GM19025 (cell line): ENCODE measurements around the gene PCDHGA8.
"Not testable (repeated sequence)": the region's sequence is repeated elsewhere in the genome, so short reads cannot be mapped to it uniquely, and the experiment has no call there.

Experiments used
- ATAC-seq: cut with Tn5 transposase; IDR thresholded peaks from one replicate; pipeline ENCODE4 v1.9.1; 2021; ENCODE audit warnings: mild to moderate bottlenecking, low read depth, moderate library complexity; ENCODE audit not compliant: unreplicated experiment

The PCDHGA8 gene

DNA sequence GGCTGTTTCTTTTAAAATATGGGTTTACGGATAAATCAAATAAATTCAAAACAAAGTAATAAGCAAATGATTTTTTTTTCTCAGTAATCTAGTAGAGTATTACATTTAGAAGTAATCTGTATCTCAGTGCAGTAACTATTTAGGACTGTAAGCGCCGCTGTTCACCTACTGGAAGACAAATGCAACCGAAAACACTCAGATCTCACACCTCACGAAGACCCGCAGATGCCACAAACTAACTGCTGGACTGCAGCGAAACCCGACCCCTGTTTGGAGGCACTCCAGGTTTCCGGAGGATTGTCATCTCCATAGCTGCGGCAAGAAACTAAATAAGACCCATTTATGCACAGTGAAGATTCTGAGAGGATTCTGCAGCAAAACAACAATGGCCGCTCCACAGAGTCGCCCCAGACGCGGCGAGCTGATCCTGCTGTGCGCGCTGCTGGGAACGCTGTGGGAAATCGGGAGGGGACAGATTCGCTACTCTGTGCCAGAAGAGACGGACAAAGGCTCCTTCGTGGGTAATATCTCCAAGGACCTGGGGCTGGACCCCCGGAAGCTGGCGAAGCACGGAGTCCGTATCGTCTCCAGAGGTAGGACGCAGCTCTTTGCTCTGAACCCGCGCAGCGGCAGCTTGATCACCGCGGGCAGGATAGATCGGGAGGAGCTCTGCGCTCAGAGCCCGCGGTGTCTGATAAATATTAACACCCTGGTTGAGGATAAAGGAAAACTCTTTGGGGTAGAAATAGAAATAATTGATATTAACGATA, at the start of gene PCDHGA8:
Gene PCDHGA8 (plus strand): TSS at position 205 of the 770 bp plus-strand sequence. CDS start 181 bp downstream, at position 386.
- no peak for ATAC-seq

DNA sequence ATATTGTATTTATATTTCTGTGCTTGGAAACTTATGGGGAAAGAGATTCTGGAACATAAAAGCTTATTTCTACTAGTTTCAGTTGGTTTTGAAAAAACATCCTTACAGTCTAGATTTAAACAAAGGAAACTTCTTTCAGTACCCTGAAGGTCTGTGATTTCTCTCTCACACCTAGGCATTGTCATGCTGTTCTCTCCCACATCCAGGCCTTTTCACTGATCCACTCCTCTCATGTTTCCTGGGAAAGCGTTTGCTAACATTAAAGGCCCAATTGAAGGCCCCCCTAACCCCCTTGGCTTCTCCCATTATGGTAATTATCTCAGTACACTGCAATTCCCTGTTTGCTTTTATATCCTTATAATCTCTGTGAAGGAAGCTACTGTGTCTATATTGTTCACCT, 49.7 kb upstream of the PCDHGA8 start:
- ATAC-seq, result no peak

- ATAC-seq, result no peak
Measured at GRCh38 chr5:141343242-141343952, 49.0 kb upstream of the PCDHGA8 start, which contains the start of gene PCDHGA3. Gene PCDHGA3 (plus strand): TSS chr5:141343829. CDS start chr5:141344034, 205 bp downstream.

GRCh38 chr5:141343953-141344463, 48.4 kb upstream of the PCDHGA8 start:
- no peak for ATAC-seq

DNA sequence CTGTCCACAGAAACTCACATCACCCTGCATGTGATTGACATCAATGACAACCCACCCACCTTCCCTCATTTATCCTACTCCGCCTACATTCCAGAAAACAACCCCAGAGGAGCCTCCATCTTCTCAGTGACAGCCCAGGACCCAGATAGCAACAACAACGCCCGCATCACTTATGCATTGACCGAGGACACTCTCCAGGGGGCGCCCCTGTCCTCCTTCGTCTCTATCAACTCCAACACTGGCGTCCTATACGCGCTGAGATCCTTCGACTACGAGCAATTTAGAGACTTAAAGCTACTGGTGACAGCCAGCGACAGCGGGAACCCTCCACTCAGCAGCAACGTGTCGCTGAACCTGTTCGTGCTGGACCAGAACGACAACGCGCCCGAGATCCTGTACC, 47.1 kb upstream of the PCDHGA8 start:
- no peak for ATAC-seq

GRCh38 chr5:141346017-141346416, 46.4 kb upstream of the PCDHGA8 start:
- ATAC-seq, result not testable (repeated sequence)

DNA sequence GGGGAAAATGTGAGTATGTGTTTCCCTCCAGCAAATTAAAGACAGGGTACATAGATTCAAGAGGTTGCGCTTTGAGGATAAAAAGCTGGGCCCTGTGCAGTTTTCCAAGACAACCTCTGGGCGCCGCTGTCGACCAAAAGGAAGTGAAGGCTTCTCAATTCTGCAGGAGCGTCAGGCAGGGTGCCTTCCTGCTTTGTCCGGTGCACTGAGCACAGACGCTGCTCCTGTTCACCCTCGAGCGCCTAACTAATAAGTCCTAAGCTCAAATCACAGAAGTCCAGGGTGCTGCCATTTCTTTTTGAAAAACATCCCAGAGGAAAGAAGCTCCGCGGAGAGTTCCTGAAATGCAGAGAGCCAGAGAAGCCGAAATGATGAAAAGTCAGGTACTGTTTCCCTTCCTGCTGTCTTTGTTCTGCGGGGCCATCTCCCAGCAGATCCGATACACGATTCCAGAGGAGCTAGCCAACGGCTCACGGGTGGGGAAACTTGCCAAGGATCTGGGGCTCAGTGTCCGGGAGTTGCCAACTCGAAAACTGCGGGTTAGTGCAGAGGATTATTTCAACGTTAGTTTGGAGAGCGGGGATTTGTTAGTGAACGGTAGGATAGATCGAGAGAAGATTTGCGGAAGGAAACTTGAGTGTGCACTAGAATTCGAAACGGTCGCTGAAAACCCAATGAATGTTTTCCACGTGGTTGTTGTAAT, 42.4 kb upstream of the PCDHGA8 start, which contains the start of gene PCDHGB1:
Gene PCDHGB1 (plus strand): TSS at position 183 of the 703 bp plus-strand sequence. CDS start 162 bp downstream, at position 345.
- ATAC-seq, result no peak

GRCh38 chr5:141351591-141351990, 40.8 kb upstream of the PCDHGA8 start:
- no peak for ATAC-seq

- no peak for ATAC-seq
Measured at GRCh38 chr5:141354900-141355469, 37.4 kb upstream of the PCDHGA8 start, which contains the start of gene PCDHGA4. Gene PCDHGA4 (plus strand): TSS chr5:141355021. CDS start chr5:141355108, 87 bp downstream.

GRCh38 chr5:141355641-141356040, 36.8 kb upstream of the PCDHGA8 start:
- ATAC-seq, result no peak

DNA sequence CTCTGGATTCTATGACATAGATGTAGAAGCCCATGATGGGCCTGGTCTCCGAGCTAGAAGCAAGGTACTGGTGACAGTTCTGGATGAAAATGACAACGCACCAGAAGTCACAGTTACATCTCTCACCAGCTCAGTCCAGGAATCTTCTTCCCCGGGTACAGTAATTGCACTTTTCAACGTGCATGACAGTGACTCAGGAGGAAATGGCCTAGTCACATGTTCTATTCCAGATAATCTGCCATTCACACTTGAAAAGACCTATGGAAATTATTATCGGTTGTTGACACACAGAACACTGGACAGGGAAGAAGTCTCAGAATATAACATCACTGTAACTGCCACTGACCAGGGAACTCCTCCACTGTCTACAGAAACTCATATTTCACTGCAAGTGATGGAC, 36.3 kb upstream of the PCDHGA8 start:
- no peak for ATAC-seq

DNA sequence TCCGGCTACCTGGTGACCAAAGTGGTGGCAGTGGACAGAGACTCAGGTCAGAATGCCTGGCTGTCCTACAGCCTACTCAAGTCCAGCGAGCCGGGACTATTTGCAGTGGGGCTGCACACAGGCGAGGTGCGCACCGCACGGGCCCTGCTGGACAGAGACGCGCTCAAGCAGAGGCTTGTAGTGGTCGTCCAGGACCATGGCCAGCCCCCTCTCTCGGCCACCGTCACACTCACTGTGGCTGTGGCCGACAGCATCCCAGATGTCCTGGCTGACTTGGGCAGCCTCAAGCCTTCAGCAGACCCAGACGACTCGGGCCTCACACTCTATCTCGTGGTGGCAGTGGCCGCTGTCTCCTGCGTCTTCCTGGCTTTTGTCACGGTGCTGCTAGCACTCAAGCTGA, 35.5 kb upstream of the PCDHGA8 start:
- ATAC-seq, result no peak

GRCh38 chr5:141359790-141360426, 32.5 kb upstream of the PCDHGA8 start, which contains the start of gene PCDHGB2:
Gene PCDHGB2 (plus strand): TSS chr5:141359994. CDS start chr5:141360136, 142 bp downstream.
- no peak for ATAC-seq

DNA sequence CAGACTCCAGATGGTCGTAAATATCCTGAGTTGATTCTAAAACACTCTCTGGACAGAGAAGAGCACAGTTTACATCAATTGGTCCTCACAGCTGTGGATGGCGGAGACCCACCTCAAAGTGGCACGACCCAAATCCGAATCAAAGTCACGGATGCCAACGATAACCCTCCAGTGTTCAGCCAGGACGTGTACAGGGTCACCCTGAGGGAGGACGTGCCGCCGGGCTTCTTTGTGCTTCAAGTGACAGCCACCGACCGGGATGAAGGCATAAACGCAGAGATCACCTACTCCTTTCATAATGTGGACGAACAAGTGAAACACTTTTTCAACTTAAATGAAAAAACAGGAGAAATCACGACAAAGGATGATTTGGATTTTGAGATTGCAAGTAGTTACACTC, 31.7 kb upstream of the PCDHGA8 start:
- ATAC-seq, result no peak

DNA sequence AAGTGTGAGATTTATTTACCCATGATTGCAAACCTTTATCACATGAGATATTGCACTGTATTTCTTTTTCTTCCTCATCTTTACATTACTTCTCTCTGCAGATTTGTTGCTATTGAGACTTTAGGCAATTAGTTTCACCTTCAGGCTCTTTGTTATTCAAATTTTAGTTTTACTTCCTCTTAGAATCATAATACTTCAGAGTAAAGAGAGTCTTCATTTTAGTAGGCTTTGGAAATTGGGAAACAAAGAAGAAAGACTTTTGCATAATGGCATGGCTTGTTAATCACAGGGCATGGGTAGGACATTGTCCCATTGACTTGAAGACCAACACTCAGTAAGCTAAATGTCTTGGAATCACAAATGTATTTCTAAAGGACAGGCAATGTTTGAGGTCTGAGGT, 29.7 kb upstream of the PCDHGA8 start:
- ATAC-seq, result no peak

GRCh38 chr5:141363952-141364660, 28.3 kb upstream of the PCDHGA8 start, which contains the start of gene PCDHGA5:
Gene PCDHGA5 (plus strand): TSS chr5:141364162. CDS start chr5:141364331, 169 bp downstream.
- ATAC-seq, result no peak

GRCh38 chr5:141366016-141366896, 26.2 kb upstream of the PCDHGA8 start:
- no peak for ATAC-seq
